Trophoblast cell (in vitro differentiated cells and primary cell): Measurements from ENCODE around the gene CAMP.

Experiments
- DNase-seq, 2 donors: peaks; one replicate each; pipeline ENCODE4 v3.0.0-alpha.2; 2016
- H2AFZ ChIP-seq: 2 replicates; pipeline ENCODE4 v1.6.1; 2013; ENCODE audit warnings: low read length, moderate library complexity, mild to moderate bottlenecking; ENCODE audit not compliant: insufficient read depth, poor library complexity
- H2AK5ac ChIP-seq: 2 replicates; pipeline ENCODE4 v1.6.1; 2013; ENCODE audit warnings: mild to moderate bottlenecking, low read length
- H2BK120ac ChIP-seq: 2 replicates; pipeline ENCODE4 v1.6.1; 2013; ENCODE audit warnings: low read length, mild to moderate bottlenecking, moderate library complexity; ENCODE audit not compliant: insufficient read depth, poor library complexity
- H2BK12ac ChIP-seq: 2 replicates; pipeline ENCODE4 v1.6.1; 2013; ENCODE audit warnings: mild to moderate bottlenecking, low read length, moderate library complexity
- H2BK5ac ChIP-seq: 2 replicates; pipeline ENCODE4 v1.6.1; 2013; ENCODE audit warnings: low read length, low read depth, moderate library complexity, mild to moderate bottlenecking; ENCODE audit not compliant: poor library complexity
- H3K14ac ChIP-seq: 2 replicates; pipeline ENCODE4 v1.6.1; 2013; ENCODE audit warnings: mild to moderate bottlenecking, low read length
- H3K18ac ChIP-seq: 2 replicates; pipeline ENCODE4 v1.6.1; 2013; ENCODE audit warnings: mild to moderate bottlenecking, low read length
- H3K23ac ChIP-seq: 2 replicates; pipeline ENCODE4 v1.6.1; 2013; ENCODE audit warnings: low read length
- H3K27ac ChIP-seq: 2 replicates; pipeline ENCODE4 v1.5.1; 2013; ENCODE audit warnings: low read depth, mild to moderate bottlenecking, inconsistent platforms, low read length, moderate library complexity
- H3K27me3 ChIP-seq: 2 replicates; pipeline ENCODE4 v1.6.1; 2013; ENCODE audit warnings: inconsistent platforms, mild to moderate bottlenecking, low read length, moderate library complexity; ENCODE audit not compliant: insufficient read depth
- H3K36me3 ChIP-seq, 2 experiments: 1 replicate in 1 of 2; 2 replicates in 1 of 2; pipeline ENCODE4 v1.6.1; 2013; ENCODE audit warnings: low read length in 2 of 2, mild to moderate bottlenecking in 2 of 2, moderate library complexity in 1 of 2; ENCODE audit not compliant: insufficient read depth in 2 of 2, control insufficient read depth in 1 of 2
- H3K4ac ChIP-seq: 2 replicates; pipeline ENCODE4 v1.6.1; 2013; ENCODE audit warnings: low read depth, mild to moderate bottlenecking, low read length, moderate library complexity
- H3K4me1 ChIP-seq, 2 experiments: 1 replicate in 1 of 2; 2 replicates in 1 of 2; pipeline ENCODE4 v1.6.1; 2013; ENCODE audit warnings: low read length in 2 of 2, mild to moderate bottlenecking in 2 of 2, moderate library complexity in 1 of 2; ENCODE audit not compliant: insufficient read depth in 2 of 2, control insufficient read depth in 1 of 2
- H3K4me2 ChIP-seq: 2 replicates; pipeline ENCODE4 v1.6.1; 2013; ENCODE audit warnings: inconsistent platforms, mild to moderate bottlenecking, low read length, moderate library complexity
- H3K4me3 ChIP-seq: 2 replicates; pipeline ENCODE4 v1.5.1; 2013; ENCODE audit warnings: mild to moderate bottlenecking, low read depth, low read length, inconsistent platforms
- H3K79me1 ChIP-seq: one replicate; pipeline ENCODE4 v1.6.1; 2013; ENCODE audit warnings: low read length
- H3K79me2 ChIP-seq: 2 replicates; pipeline ENCODE4 v1.6.1; 2013; ENCODE audit warnings: low read length, mild to moderate bottlenecking; ENCODE audit not compliant: control insufficient read depth, insufficient read depth, poor library complexity
- H3K9ac ChIP-seq: 2 replicates; pipeline ENCODE4 v1.6.1; 2013; ENCODE audit warnings: mild to moderate bottlenecking, low read length
- H3K9me3 ChIP-seq: 2 replicates; pipeline ENCODE4 v1.6.1; 2013; ENCODE audit warnings: low read depth, mild to moderate bottlenecking, control low read depth, inconsistent platforms, low read length; ENCODE audit not compliant: insufficient read depth
- H4K12ac ChIP-seq: 2 replicates; pipeline ENCODE4 v1.6.1; 2013; ENCODE audit warnings: low read depth, mild to moderate bottlenecking, low read length, moderate library complexity
- H4K8ac ChIP-seq: 2 replicates; pipeline ENCODE4 v1.6.1; 2013; ENCODE audit warnings: low read depth, mild to moderate bottlenecking, low read length, moderate library complexity
- H4K91ac ChIP-seq: one replicate; pipeline ENCODE4 v1.6.1; 2013; ENCODE audit warnings: low read depth, mild to moderate bottlenecking, low read length, moderate library complexity
- WGBS: extraction: QIAGEN DNeasy Blood & Tissue Kit; methylation state at CpG from one replicate; pipeline ENCODE4 v1.1.7; 2013; ENCODE audit warnings: missing lambda C conversion rate; ENCODE audit not compliant: insufficient read length, insufficient coverage; ENCODE audit errors: extremely low coverage; 5-methylcytosine and 5-hydroxymethylcytosine counted together

The CAMP gene

DNA sequence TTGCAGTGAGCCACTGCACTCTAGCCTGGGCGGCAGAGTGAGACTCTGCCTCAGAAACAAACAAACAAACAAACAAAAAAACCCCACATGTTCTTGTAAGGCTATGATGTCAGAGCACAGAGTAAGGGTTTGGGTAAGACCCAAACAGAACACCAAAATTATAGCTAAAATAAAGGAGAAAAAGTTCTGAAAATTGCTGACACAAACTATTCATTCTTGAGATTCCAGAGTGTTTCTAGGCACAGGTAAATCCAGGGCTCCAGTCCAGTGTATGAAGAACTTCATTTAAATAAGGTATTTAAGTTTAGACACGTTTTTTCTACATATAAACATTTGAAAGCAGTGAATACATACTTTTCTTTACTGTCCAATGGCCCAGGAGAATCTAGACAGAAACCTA lies 39.0 kb upstream of the CAMP start:
- H3K4ac ChIP-seq = no peak overlapping the region
- no peaks in the 10 kb centered on the region for H3K9me3 ChIP-seq
- peaks cover 11% of the 10 kb centered on the region for H3K79me2 ChIP-seq
- H3K9ac ChIP-seq = no peak overlapping the region
- peaks cover 13 to 34% of the 10 kb centered on the region in 2 experiments for H3K36me3 ChIP-seq
- no peak overlapping the region for H3K27ac ChIP-seq
- H3K79me1 ChIP-seq = peaks cover 9% of the 10 kb centered on the region
- H3K4me3 ChIP-seq = no peak overlapping the region
- no peak overlapping the region for H2BK120ac ChIP-seq
- no CpG with 5 or more reads among the region's 2 CpGs for WGBS
- no peak overlapping the region for H3K18ac ChIP-seq
- H3K4me1 ChIP-seq = peaks cover 0 to 3% of the 10 kb centered on the region in 2 experiments
- no peak overlapping the region for H4K12ac ChIP-seq
- no peak overlapping the region for H2BK5ac ChIP-seq
- H3K4me2 ChIP-seq = no peak overlapping the region
- H2BK12ac ChIP-seq = no peak overlapping the region
- H4K91ac ChIP-seq = no peak overlapping the region
- no peak overlapping the region for H2AK5ac ChIP-seq
- H4K8ac ChIP-seq = no peak overlapping the region
- no peaks in the 10 kb centered on the region for H3K27me3 ChIP-seq
- H3K23ac ChIP-seq = no peak overlapping the region
- no peak overlapping the region for H2AFZ ChIP-seq
- peak in 1 of 2 donors; percentile 9 for DNase-seq
- no peak overlapping the region for H3K14ac ChIP-seq

GRCh38 chr3:48185129-48185528 lies 38.2 kb upstream of the CAMP start:
- H3K4me1 ChIP-seq = peaks cover 0 to 3% of the 10 kb centered on the region in 2 experiments

GRCh38 chr3:48186631-48187300 lies 36.5 kb upstream of the CAMP start:
- Histone ChIP-seq H4K12ac (no peak overlapping the region), H3K27me3 (no peaks in the 10 kb centered on the region), H3K18ac (no peak overlapping the region), H3K27ac (no peak overlapping the region), H3K4me1 (peaks cover 0 to 3% of the 10 kb centered on the region in 2 experiments), H2AFZ (peak overlapping the region; percentile 94), H3K14ac (no peak overlapping the region), H3K4ac (peak overlapping the region; percentile 13), H3K79me2 (peaks cover 11% of the 10 kb centered on the region), H3K4me2 (peak overlapping the region; percentile 98), H2AK5ac (no peak overlapping the region), H4K8ac (peak overlapping the region; percentile 72), H3K9ac (peak overlapping the region; percentile 98), H4K91ac (no peak overlapping the region), H3K9me3 (peaks cover 2% of the 10 kb centered on the region), H3K36me3 (peaks cover 10 to 21% of the 10 kb centered on the region in 2 experiments), H3K4me3 (peak overlapping the region; percentile 100), H3K79me1 (peaks cover 9% of the 10 kb centered on the region), H2BK120ac (no peak overlapping the region), H2BK12ac (no peak overlapping the region), H2BK5ac (no peak overlapping the region), H3K23ac (peak overlapping the region; percentile 59)
- no CpG with 5 or more reads among the region's 7 CpGs for WGBS
- DNase-seq = no peak

More at GRCh38 chr3:48185129-48185528, 38.2 kb upstream of the CAMP start:
- no peak overlapping the region for H3K4ac ChIP-seq
- no peak overlapping the region for H2BK12ac ChIP-seq
- H3K79me2 ChIP-seq = peaks cover 11% of the 10 kb centered on the region
- DNase-seq = no peak
- H3K79me1 ChIP-seq = peaks cover 9% of the 10 kb centered on the region
- no peak overlapping the region for H3K23ac ChIP-seq
- no peak overlapping the region for H3K27ac ChIP-seq
- H3K9me3 ChIP-seq = no peaks in the 10 kb centered on the region
- no peak overlapping the region for H3K14ac ChIP-seq
- H3K4me3 ChIP-seq = no peak overlapping the region
- no CpG with 5 or more reads among the region's 4 CpGs for WGBS
- H3K18ac ChIP-seq = no peak overlapping the region
- no peak overlapping the region for H3K4me2 ChIP-seq
- H2AFZ ChIP-seq = no peak overlapping the region
- no peak overlapping the region for H2BK120ac ChIP-seq
- no peak overlapping the region for H2BK5ac ChIP-seq
- no peak overlapping the region for H4K91ac ChIP-seq
- peaks cover 12 to 28% of the 10 kb centered on the region in 2 experiments for H3K36me3 ChIP-seq
- no peak overlapping the region for H4K8ac ChIP-seq
- no peak overlapping the region for H4K12ac ChIP-seq
- H3K9ac ChIP-seq = no peak overlapping the region
- H3K27me3 ChIP-seq = no peaks in the 10 kb centered on the region
- no peak overlapping the region for H2AK5ac ChIP-seq

DNA sequence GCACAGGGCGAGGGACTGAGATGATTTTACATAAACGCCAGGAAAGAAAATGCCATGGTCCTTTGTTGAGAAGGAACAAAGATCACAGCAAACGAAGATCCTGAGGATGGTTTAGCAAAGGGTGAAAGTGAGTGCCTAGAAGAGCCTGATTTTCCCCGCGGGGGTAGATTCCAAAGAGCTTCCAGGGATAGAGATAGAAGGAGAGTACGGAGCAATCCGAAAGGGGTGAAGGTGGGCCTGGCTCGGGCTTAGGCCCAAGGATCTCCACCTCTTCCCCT lies 36.1 kb upstream of the CAMP start:
- H3K9ac ChIP-seq = peak overlapping the region; percentile 98
- H3K9me3 ChIP-seq = peaks cover 2% of the 10 kb centered on the region
- DNase-seq = peak in 1 of 2 donors; percentile 18
- no CpG with 5 or more reads among the region's 8 CpGs for WGBS
- peak overlapping the region; percentile 100 for H3K4me3 ChIP-seq
- peaks cover 9% of the 10 kb centered on the region for H3K79me1 ChIP-seq
- peak overlapping the region; percentile 98 for H3K4me2 ChIP-seq
- peak overlapping the region; percentile 67 for H3K27ac ChIP-seq
- peak overlapping the region; percentile 13 for H3K4ac ChIP-seq
- H4K8ac ChIP-seq = peak overlapping the region; percentile 72
- H3K14ac ChIP-seq = peak overlapping the region; percentile 74
- no peaks in the 10 kb centered on the region for H3K27me3 ChIP-seq
- peak overlapping the region; percentile 73 for H4K12ac ChIP-seq
- no peak overlapping the region for H2AK5ac ChIP-seq
- peaks cover 0 to 3% of the 10 kb centered on the region in 2 experiments for H3K4me1 ChIP-seq
- H3K18ac ChIP-seq = no peak overlapping the region
- no peak overlapping the region for H2BK12ac ChIP-seq
- peaks cover 10 to 17% of the 10 kb centered on the region in 2 experiments for H3K36me3 ChIP-seq
- peak overlapping the region; percentile 94 for H2AFZ ChIP-seq
- no peak overlapping the region for H3K23ac ChIP-seq
- peaks cover 11% of the 10 kb centered on the region for H3K79me2 ChIP-seq
- H2BK120ac ChIP-seq = no peak overlapping the region
- no peak overlapping the region for H2BK5ac ChIP-seq
- H4K91ac ChIP-seq = peak overlapping the region; percentile 59
